ENCODE measurements around the gene GPX3. TPM values are rescaled to one million over a fixed set of nuclear protein-coding genes. Genes with fewer than 3 reads are reported as not detected.

Gene GPX3
- total and polyA plus RNA-seq, 2 of the 8 experiments (the other 6 are each of a cell fraction or from before 2014, with no cell fraction given) = 27.8 to 77.9 TPM

GRCh38 chr5:151028717-151029116, 8.3 kb downstream of the GPX3 start:
- no peak overlapping the region for H2BK120ac ChIP-seq (replicated peaks; ENCODE audit: low read depth, low read length)
- no peaks in the 10 kb centered on the region for H3K27me3 ChIP-seq (replicated peaks in 1 of 4; ENCODE audit: control insufficient read depth in 3 of 4, extremely low read depth in 1 of 4, insufficient read depth in 3 of 4, low read length in 3 of 4)
- H4K91ac ChIP-seq (replicated peaks; ENCODE audit: insufficient read length, low read length) = no peak overlapping the region
- H3K27ac ChIP-seq (ENCODE audit: low read depth, low read length) = no peak overlapping the region
- H3K23me2 ChIP-seq (ENCODE audit: low read depth, low read length) = no peaks in the 10 kb centered on the region
- no peak overlapping the region for H2BK15ac ChIP-seq (ENCODE audit: low read length)
- no peak overlapping the region; a peak in 1 of 7 replicates for H3K9ac ChIP-seq (replicated peaks in 1 of 4; ENCODE audit: extremely low read depth in 1 of 4, low read depth in 3 of 4, low read length in 3 of 4)
- H3K4me1 ChIP-seq (replicated peaks in 1 of 4; ENCODE audit: control insufficient read depth in 3 of 4, insufficient read depth in 4 of 4, low read length in 3 of 4) = no peaks in the 10 kb centered on the region
- peaks cover 0 to 3% of the 10 kb centered on the region in 2 experiments for H4K20me1 ChIP-seq (replicated peaks in 1 of 2; ENCODE audit: control insufficient read depth in 1 of 2, insufficient read depth in 2 of 2, low read length in 2 of 2)
- H3K79me2 ChIP-seq (ENCODE audit: control insufficient read depth in 1 of 2, insufficient read depth in 2 of 2, low read length in 2 of 2) = no peaks in the 10 kb centered on the region
- H3K14ac ChIP-seq (ENCODE audit: insufficient read length) = no peak overlapping the region
- no peak overlapping the region for H4K8ac ChIP-seq (ENCODE audit: extremely low read depth, insufficient read depth, low read length)
- no peak overlapping the region for H3K4me2 ChIP-seq (ENCODE audit: insufficient read depth in 1 of 2, low read depth in 2 of 2, low read length in 2 of 2)
- H4K5ac ChIP-seq (ENCODE audit: insufficient read length, low read depth, low read length) = no peak overlapping the region
- no peaks in the 10 kb centered on the region; the same call in 1 of the 2 replicates for H3K79me1 ChIP-seq (ENCODE audit: low read depth, low read length)
- no peak overlapping the region for H3K18ac ChIP-seq (ENCODE audit: extremely low read depth, low read length)
- no peak for FAIRE-seq
- H3K4me3 ChIP-seq (ENCODE audit: extremely low read depth in 1 of 4, insufficient read depth in 2 of 4, low read depth in 3 of 4, low read length in 4 of 4) = no peak overlapping the region
- TF ChIP-seq HDAC6 (IDR thresholded peaks at IDR 0.05; ENCODE audit: low read depth, low read length) = no peak
- no peak for TF ChIP-seq CTBP2 (IDR thresholded peaks at IDR 0.05; ENCODE audit: borderline replicate concordance, insufficient read depth, insufficient read length, low read length)
- TF ChIP-seq BACH1 (IDR thresholded peaks at IDR 0.05; ENCODE audit: low read length) = no peak
- no peak for TF ChIP-seq ASH2L (IDR thresholded peaks at IDR 0.05; ENCODE audit: low read length)
- TF ChIP-seq SP4 (IDR thresholded peaks at IDR 0.05; ENCODE audit: low read length) = no peak
- TF ChIP-seq POLR2AphosphoS5 (IDR thresholded peaks at IDR 0.05; ENCODE audit: low read depth, low read length) = no peak
- no peak for TF ChIP-seq ZNF274 (IDR thresholded peaks at IDR 0.05; ENCODE audit: borderline replicate concordance, extremely low read depth, low read length)
- no peak for TF ChIP-seq MAFK (IDR thresholded peaks at IDR 0.05; ENCODE audit: low read depth, low read length)
- no peak for TF ChIP-seq CBX8 (IDR thresholded peaks at IDR 0.05; ENCODE audit: borderline replicate concordance, low read depth, low read length)
- TF ChIP-seq CHD2 (IDR thresholded peaks at IDR 0.05; ENCODE audit: low read length) = no peak
- no peak for TF ChIP-seq TCF12 (IDR thresholded peaks at IDR 0.05; ENCODE audit: low read depth, low read length)
- TF ChIP-seq, protein P1, sequence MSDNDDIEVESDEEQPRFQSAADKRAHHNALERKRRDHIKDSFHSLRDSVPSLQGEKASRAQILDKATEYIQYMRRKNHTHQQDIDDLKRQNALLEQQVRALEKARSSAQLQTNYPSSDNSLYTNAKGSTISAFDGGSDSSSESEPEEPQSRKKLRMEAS (IDR thresholded peaks at IDR 0.05) = no peak
- TF ChIP-seq CBX5 (IDR thresholded peaks at IDR 0.05; ENCODE audit: low read depth, low read length) = no peak
- TF ChIP-seq CHD1 (IDR thresholded peaks at IDR 0.05; ENCODE audit: low read depth, low read length) = no peak
- H2BK20ac ChIP-seq (ENCODE audit: low read length) = no peak overlapping the region
- WGBS, 2 experiments (ENCODE audit: extremely low coverage in 1 of 2, insufficient coverage in 1 of 2, insufficient read length in 1 of 2, insufficient replicate concordance in 2 of 2, low coverage in 1 of 2, low lambda C conversion rate in 2 of 2, missing lambda C conversion rate in 1 of 2) = 96% methylated on average over 8 of the region's 8 CpGs; no CpG with 5 or more reads in 1 of the 2 experiments
- H3K9me3 ChIP-seq (ENCODE audit: insufficient read depth in 2 of 2, low read depth in 1 of 2, low read length in 1 of 2) = no peaks in the 10 kb centered on the region
- H2BK12ac ChIP-seq (ENCODE audit: low read depth, low read length) = no peak overlapping the region
- DNase-seq (ENCODE audit: low read depth in 1 of 2, low spot score in 2 of 2) = no peak
- peaks cover 0 to 3% (median under 1%) of the 10 kb centered on the region in 4 experiments; a peak in 3 of 8 replicates for H3K36me3 ChIP-seq (ENCODE audit: control insufficient read depth in 2 of 4, insufficient read depth in 4 of 4, low read length in 3 of 4)
- no peak overlapping the region for H2AFZ ChIP-seq (ENCODE audit: low read length)
- ChIA-PET POLR2A (ENCODE audit: partially characterized antibody) (interaction anchor here (1.1 kb wide), 1 partner anchor 11 kb away, joined by 3 read pairs; no protein-coding TSS in a partner anchor), CTCF (ENCODE audit: partially characterized antibody) (interaction anchor here (1.1 to 5.2 kb wide), 3 partner anchors 19 to 97 kb away, joined by 3 to 38 read pairs (median 25); no protein-coding TSS in a partner anchor)
- no peak overlapping the region for H3K4ac ChIP-seq (replicated peaks; ENCODE audit: insufficient read length, low read depth, low read length)
- no peak overlapping the region for H2BK5ac ChIP-seq (ENCODE audit: low read depth, low read length)
- no peak overlapping the region for H3K23ac ChIP-seq (ENCODE audit: insufficient read length)
- no peak overlapping the region for H2AK5ac ChIP-seq (ENCODE audit: low read depth, low read length)
- H3K56ac ChIP-seq (replicated peaks; ENCODE audit: insufficient read length, low read depth, low read length) = no peak overlapping the region
